Measurements from ENCODE around the gene ZNF107. TPM values are rescaled to one million over a fixed set of nuclear protein-coding genes. Genes with fewer than 3 reads are reported as not detected.

Gene ZNF107
- total RNA-seq, 1 donor from 2014 or later = 1.1 TPM

DNA sequence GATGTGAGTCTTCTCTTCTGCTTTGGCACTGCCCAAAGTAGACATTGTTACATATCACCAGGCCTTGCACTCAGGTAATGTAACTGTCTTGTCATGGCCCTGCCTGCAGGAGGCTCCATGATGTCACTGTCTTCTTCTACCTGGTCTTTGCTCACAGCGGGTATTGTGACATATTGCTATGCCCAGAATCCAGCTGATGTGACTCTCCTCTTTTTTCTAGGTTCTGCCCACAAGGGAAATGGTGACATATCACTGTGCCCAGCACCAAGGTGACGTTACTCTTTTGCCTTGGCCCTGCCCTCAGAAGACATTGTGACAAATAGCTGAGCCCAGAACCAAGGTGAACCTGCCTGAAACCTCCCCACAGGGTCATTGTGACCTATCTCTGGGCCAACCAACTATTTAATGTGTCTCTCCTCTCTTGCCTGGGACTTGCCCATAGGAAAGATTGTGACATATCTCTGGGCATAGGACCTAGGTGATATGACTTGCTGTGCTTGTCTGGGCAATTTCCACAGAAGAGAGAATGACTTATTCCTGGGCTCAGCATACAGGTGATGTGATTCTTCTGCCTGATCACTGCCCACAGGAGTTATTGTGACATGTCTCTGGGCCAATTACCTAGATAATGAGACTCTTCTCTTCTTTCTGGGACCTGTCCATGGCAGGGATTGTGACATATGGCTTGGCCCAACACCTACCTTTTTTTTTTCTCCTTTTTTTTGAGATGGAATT is 26.5 kb upstream of the ZNF107 start:
- TF ChIP-seq, protein P1, sequence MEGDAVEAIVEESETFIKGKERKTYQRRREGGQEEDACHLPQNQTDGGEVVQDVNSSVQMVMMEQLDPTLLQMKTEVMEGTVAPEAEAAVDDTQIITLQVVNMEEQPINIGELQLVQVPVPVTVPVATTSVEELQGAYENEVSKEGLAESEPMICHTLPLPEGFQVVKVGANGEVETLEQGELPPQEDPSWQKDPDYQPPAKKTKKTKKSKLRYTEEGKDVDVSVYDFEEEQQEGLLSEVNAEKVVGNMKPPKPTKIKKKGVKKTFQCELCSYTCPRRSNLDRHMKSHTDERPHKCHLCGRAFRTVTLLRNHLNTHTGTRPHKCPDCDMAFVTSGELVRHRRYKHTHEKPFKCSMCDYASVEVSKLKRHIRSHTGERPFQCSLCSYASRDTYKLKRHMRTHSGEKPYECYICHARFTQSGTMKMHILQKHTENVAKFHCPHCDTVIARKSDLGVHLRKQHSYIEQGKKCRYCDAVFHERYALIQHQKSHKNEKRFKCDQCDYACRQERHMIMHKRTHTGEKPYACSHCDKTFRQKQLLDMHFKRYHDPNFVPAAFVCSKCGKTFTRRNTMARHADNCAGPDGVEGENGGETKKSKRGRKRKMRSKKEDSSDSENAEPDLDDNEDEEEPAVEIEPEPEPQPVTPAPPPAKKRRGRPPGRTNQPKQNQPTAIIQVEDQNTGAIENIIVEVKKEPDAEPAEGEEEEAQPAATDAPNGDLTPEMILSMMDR (IDR thresholded peaks at IDR 0.05; ENCODE audit: insufficient read depth, low read length, severe bottlenecking) = peak; percentile 12
- Histone ChIP-seq H3K27me3 (ENCODE audit: control insufficient read depth, insufficient read depth, low read length) (no peaks in the 10 kb centered on the region), H3K4me3 (ENCODE audit: low read depth, low read length) (no peak overlapping the region), H3K36me3 (ENCODE audit: control insufficient read depth, insufficient read depth, low read length) (no peaks in the 10 kb centered on the region)
- peak; percentile 61 for DNase-seq (ENCODE audit: low read depth)
- FAIRE-seq = no peak

DNA sequence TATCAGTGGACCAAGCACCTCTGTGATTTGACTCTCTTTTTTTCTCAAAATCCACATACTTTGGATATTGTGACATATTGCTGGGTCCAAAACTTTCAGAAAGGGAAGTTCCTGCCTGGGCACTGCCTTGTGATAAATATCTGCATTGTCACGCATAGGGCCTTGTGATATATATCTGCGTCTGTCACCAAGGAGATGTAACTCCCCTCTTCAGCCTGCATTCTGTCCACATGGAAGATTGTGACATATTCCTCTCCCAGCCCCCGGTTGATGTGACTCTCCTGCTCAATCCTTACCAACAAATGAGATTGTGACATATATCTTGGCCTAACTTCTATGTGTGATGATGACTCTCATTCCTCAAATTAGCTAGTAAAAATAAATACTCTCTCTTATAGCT is 25.4 kb upstream of the ZNF107 start:
- H3K36me3 ChIP-seq (ENCODE audit: control insufficient read depth, insufficient read depth, low read length) = no peaks in the 10 kb centered on the region
- H3K4me3 ChIP-seq (ENCODE audit: low read depth, low read length) = no peak overlapping the region
- TF ChIP-seq, protein P1 (IDR thresholded peaks at IDR 0.05; ENCODE audit: insufficient read depth, low read length, severe bottlenecking) = no peak
- no peak for FAIRE-seq
- no peaks in the 10 kb centered on the region for H3K27me3 ChIP-seq (ENCODE audit: control insufficient read depth, insufficient read depth, low read length)
- DNase-seq (ENCODE audit: low read depth) = no peak

DNA sequence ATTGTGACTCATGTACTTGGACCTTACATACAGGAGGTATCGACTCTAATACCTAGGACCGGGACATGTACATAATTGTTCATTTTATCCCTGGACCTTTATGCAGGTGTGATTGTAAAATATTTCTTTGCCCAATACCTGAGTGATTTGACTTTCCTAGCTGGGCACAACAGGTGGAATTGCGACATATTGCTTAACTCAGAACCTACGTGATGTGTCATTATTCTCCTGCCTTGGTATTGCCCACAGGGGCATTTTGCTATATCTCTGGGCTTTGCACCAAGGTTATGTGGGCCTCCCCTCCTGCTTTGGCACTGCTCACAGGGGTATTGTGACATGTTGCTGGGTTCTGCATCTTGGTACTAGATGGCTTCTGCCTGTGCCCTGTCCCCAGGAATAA is 23.9 kb upstream of the ZNF107 start:
- DNase-seq (ENCODE audit: low read depth) (no peak), FAIRE-seq (no peak)
- Histone ChIP-seq H3K36me3 (ENCODE audit: control insufficient read depth, insufficient read depth, low read length) (no peaks in the 10 kb centered on the region), H3K27me3 (ENCODE audit: control insufficient read depth, insufficient read depth, low read length) (no peaks in the 10 kb centered on the region), H3K4me3 (ENCODE audit: low read depth, low read length) (no peak overlapping the region)
- TF ChIP-seq, protein P1 (IDR thresholded peaks at IDR 0.05; ENCODE audit: insufficient read depth, low read length, severe bottlenecking) = no peak

DNA sequence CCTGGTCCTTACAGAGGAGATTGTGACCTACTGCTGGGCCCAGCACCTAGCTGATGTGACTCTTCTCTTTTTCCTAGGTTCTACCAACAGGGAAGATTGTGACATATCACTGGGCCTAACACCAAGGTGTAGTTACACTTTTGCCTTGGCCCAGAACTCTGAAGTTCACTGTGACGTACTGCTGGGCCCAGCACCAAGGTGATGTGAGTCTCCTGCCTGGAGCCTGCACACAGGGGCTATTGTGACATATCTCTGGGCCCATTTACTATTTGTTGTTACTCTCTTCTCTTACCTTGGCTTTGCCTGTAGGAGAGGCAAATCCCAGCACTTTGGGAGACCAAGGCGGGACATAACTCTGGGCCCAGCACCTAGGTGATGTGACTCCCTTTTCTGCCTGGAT is 23.1 kb upstream of the ZNF107 start:
- Histone ChIP-seq H3K36me3 (ENCODE audit: control insufficient read depth, insufficient read depth, low read length) (no peaks in the 10 kb centered on the region), H3K27me3 (ENCODE audit: control insufficient read depth, insufficient read depth, low read length) (no peaks in the 10 kb centered on the region), H3K4me3 (ENCODE audit: low read depth, low read length) (no peak overlapping the region)
- TF ChIP-seq, protein P1 (IDR thresholded peaks at IDR 0.05; ENCODE audit: insufficient read depth, low read length, severe bottlenecking) = no peak
- FAIRE-seq (no peak), DNase-seq (ENCODE audit: low read depth) (no peak)

DNA sequence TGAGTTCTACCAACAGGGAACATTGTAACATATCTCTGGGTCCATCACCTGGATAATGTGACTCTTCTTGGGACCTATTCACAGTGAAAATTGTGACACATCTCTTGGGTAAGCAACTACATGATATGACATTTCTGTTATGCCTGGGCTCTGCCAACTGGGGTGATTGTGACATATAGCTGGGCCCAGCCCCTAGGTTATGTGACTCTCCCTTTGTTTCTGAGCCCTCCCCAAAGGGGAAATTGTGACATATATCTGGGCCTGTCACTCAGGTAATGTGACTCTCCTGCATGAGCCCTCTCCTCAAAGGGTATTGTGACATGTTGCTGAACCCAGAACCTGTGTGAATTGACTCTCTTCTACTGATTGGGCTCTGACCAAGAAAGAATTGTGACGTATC is 22.4 kb upstream of the ZNF107 start:
- H3K27me3 ChIP-seq (ENCODE audit: control insufficient read depth, insufficient read depth, low read length) = no peaks in the 10 kb centered on the region
- no peaks in the 10 kb centered on the region for H3K36me3 ChIP-seq (ENCODE audit: control insufficient read depth, insufficient read depth, low read length)
- H3K4me3 ChIP-seq (ENCODE audit: low read depth, low read length) = no peak overlapping the region
- TF ChIP-seq, protein P1 (IDR thresholded peaks at IDR 0.05; ENCODE audit: insufficient read depth, low read length, severe bottlenecking) = no peak
- DNase-seq (ENCODE audit: low read depth) (no peak), FAIRE-seq (no peak)

DNA sequence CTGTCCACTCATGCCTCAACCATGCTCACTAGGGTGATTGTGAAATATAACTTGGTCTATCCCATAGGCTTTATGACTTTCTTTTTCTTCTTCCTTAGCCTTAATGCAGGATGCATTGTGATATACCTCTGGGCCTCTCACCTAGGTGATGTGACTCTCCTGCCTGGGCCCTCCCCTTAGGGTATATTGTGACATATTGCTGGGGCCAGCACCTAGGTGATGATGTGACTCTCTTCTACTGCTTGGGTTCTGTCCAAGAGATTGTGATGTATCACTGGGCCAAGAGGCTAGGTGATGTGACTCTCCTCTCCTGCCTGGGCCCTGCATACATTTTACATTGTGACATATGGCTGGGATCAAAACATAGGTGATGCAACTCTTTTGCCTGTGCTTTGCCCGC is 14.7 kb upstream of the ZNF107 start:
- DNase-seq (ENCODE audit: low read depth) = peak; percentile 51
- H3K36me3 ChIP-seq (ENCODE audit: control insufficient read depth, insufficient read depth, low read length) = no peaks in the 10 kb centered on the region
- H3K27me3 ChIP-seq (ENCODE audit: control insufficient read depth, insufficient read depth, low read length) = no peaks in the 10 kb centered on the region
- TF ChIP-seq, protein P1 (IDR thresholded peaks at IDR 0.05; ENCODE audit: insufficient read depth, low read length, severe bottlenecking) = no peak
- no peak overlapping the region for H3K4me3 ChIP-seq (ENCODE audit: low read depth, low read length)
- no peak for FAIRE-seq
